VCaP (cell line): ENCODE results near the gene ZMIZ1.

Experiments
- H3K27ac ChIP-seq: fragments of 450-650 bp; 2 replicates; pipeline ENCODE4 v1.5.1; 2017
- TF ChIP-seq, protein P1 (sequence below): fragments of 450-650 bp; conservative IDR thresholded peaks from 2 replicates; pipeline ENCODE4 v1.5.1; 2017; ENCODE audit warnings: mild to moderate bottlenecking, moderate library complexity

Gene ZMIZ1

DNA sequence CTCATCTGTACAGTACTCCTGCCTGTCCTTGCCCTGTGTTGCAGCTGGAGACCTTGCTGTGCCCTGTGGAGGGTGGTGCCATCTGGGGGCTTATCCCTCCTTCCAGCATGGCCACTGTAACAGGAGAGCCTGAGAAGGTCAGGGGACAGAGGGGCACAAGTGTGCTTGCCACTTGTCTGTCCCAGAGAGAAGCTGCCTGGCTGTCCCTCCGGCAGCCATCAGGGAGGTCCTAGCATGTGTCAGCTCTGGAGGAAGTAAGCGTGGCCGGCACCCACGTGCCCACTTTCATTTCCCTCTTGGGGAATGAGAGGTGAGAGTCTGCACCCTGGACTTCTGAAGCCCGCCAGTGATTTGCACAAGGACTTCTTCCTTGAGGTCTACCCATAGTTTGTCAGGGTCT, 181.5 kb downstream of the ZMIZ1 start:
- H3K27ac ChIP-seq, result no peak overlapping the region
- TF ChIP-seq, protein P1, sequence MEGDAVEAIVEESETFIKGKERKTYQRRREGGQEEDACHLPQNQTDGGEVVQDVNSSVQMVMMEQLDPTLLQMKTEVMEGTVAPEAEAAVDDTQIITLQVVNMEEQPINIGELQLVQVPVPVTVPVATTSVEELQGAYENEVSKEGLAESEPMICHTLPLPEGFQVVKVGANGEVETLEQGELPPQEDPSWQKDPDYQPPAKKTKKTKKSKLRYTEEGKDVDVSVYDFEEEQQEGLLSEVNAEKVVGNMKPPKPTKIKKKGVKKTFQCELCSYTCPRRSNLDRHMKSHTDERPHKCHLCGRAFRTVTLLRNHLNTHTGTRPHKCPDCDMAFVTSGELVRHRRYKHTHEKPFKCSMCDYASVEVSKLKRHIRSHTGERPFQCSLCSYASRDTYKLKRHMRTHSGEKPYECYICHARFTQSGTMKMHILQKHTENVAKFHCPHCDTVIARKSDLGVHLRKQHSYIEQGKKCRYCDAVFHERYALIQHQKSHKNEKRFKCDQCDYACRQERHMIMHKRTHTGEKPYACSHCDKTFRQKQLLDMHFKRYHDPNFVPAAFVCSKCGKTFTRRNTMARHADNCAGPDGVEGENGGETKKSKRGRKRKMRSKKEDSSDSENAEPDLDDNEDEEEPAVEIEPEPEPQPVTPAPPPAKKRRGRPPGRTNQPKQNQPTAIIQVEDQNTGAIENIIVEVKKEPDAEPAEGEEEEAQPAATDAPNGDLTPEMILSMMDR, result no peak

DNA sequence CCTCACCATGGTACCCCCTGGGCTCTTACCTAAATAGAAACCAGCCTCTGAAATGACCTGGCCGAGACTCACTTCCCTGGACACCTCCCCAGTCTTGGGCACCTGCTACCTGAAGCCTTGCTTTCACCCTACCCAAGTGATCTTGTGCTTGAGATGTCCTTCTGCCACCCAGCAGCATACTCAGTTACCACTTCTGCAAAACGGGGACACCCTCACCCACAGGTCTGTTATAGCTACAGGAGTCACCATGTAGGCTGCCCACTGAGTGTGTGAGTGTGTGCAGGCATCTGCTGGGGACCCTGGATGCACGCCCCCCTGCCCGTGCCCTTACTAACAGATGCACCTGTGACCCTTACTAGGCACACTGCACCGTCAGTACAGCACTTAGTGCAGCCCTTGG, 183.7 kb downstream of the ZMIZ1 start:
- TF ChIP-seq, protein P1, result no peak
- H3K27ac ChIP-seq, result no peak overlapping the region

DNA sequence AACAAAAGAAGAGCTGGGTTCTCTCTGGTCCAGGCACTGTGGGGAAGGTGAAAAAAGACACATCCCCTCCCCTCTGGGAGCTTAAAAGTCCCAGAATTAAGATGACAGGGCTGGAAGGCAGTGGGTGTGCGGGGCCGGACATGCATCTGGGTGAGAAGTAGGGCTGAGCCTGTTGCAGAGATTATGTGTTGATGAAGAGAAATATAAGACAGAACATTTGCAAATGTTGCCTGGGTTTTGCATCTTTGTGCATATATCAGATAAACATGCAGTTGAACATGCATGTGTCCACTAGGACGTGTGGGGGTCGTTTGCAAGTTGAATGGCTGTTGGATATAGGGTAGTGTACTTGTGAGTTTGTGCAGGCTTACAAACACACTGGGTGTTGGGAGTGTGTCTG, 184.2 kb downstream of the ZMIZ1 start:
- TF ChIP-seq, protein P1, result no peak
- no peak overlapping the region for H3K27ac ChIP-seq

DNA sequence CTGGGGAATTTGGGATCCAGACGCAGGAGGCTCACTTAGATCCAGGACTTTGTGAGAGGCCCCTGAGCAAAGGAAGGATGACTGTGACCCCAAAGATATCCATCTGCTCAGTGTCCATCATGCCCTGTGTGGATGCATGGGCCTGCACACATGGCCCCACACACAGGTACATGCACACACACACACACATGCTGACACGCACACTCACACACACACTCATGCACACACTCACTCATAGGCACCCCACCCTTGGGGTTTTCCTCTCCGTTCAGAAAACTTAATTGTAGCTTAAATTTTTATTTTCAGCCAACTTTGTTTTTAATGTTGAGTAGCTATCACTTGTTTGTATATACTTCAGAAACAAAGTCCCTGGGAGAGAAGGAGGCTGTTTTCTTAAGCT, 184.9 kb downstream of the ZMIZ1 start:
- H3K27ac ChIP-seq, result no peak overlapping the region
- TF ChIP-seq, protein P1, result no peak

DNA sequence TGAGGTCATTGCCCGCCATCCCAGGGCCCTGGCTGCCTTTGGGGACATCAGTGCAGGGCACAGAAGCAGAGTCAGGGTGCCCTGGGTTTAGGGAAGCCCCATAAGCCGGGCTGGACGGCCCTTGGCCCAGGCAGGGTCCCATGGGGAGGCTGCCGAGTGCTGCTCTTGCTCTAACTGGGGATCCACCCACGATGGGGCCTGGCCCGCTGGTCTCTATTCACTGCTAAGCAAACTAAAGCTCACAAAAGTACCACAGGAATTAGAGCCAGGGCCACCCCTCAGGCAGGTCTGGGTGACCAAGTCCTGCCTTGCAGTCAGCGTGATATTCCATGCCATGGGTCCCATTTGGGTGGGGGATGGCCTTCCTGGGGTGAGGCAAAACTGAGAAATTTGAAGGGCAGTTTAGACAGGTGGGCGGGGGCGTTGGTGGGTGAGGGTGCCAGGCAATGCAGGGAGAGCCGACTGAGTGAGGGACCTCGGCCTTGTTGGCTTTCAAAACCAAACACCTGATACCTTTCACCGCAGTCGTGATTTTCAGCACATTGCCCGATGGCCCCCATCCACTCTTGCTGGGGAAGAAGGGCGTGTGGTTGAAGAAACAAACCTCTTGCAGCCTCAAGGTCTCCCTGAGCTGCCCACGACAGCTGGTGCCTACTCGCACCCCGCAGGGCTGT, 185.7 kb downstream of the ZMIZ1 start:
- no peak overlapping the region for H3K27ac ChIP-seq
- TF ChIP-seq, protein P1, result no peak

DNA sequence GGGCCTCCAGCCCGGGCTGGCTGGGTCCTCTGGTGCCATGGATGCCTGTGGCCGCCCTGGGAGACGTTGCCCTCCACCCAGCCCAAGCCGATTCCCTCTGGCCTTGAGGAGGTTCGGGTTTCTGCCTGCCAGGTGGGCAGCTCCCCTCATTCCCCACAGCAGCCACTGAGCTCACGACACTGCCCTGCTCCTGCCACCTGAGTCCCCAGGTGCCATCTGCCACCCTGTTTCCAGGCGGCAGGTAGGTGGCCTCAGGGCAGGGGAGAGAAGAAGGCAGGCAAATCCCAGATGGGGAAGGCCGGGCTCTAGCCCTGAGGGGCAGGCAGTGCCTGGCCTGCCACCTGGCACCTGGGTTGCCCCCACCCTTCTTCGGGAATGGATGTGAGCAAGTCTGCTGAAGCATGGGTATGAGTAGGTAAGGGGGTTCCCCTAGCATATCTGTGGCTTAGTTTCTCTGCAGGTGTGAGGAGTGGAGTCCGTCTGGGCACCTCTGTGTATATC, 186.3 kb downstream of the ZMIZ1 start:
- TF ChIP-seq, protein P1, result no peak
- H3K27ac ChIP-seq, result no peak overlapping the region

DNA sequence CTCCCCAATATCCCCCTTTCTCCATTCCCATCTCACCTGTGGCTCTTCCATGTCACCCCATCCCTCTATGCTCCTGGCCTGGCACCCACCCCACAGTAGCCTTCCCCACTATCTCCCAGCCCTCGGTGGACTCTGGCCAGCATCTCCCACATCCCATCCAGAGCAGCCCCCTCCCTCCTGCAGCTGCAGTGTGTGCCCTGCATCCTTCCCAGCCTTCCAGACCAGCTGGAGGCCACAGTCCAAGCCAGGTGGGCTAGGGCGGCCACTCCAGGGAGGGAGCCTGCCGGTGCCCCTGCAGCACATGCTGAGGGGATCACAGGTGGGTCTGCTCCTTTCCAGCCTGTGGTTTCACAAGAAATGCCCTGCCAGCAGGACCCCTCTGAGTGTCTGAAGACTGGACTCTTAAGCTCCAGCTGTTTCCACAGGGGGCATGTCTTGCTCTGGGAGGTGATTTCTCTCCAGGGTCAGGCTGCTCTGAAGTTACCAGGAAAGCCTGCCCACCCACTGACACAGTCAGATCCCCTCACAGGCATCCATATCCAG, 187.6 kb downstream of the ZMIZ1 start:
- no peak overlapping the region for H3K27ac ChIP-seq

More for the DNA sequence above, 187.6 kb downstream of the ZMIZ1 start:
- TF ChIP-seq, protein P1, result no peak
